NCI-H128 (cell line): ENCODE results near the gene SAFB.

Source experiments
- DNase-seq: peaks from one replicate; lab custom pipeline; 2025; ENCODE audit not compliant: unreplicated experiment; lab: John Stamatoyannopoulos, UW

SAFB gene

GRCh38 chr19:5664515-5664914, 41.6 kb downstream of the SAFB start:
- DNase-seq, result no peak

DNA sequence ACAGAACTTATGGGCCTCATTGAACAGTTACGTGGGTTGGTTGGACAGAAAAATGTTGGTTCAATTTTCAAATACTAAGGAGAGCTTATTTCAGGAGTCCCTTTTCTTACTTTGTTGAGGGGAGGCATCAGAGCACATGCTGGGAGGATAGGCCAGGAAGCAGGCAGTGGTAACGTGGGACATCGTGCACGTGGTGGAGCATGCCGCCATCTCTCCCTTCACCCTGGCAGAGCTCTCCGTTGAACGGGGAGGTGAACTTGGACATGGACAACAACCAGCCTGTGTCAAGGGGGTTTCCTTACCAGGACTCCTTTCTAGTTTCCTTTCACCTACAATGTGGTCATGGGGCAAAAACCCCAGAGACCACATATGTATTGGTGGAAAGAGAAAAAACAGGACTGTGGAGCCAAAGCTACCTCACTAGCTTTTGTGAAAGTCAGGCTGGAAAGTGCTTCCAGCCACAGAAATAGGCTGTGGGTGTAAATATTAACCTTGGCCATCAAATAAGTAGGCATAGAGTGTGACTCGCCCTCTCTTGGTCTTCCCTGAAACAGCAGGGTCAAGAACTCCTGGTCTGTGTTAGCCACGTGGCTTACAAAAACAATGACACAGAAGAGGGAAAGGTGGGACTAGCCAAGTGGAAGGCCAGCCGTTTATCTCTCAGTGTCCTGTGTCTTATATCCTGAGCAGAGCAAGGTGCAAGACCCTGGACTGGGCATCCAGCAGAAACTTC, 43.1 kb downstream of the SAFB start:
- DNase-seq, result no peak

GRCh38 chr19:5666921-5667610, 44.2 kb downstream of the SAFB start:
- DNase-seq, result no peak

GRCh38 chr19:5667751-5668271, 44.9 kb downstream of the SAFB start:
- no peak for DNase-seq

DNA sequence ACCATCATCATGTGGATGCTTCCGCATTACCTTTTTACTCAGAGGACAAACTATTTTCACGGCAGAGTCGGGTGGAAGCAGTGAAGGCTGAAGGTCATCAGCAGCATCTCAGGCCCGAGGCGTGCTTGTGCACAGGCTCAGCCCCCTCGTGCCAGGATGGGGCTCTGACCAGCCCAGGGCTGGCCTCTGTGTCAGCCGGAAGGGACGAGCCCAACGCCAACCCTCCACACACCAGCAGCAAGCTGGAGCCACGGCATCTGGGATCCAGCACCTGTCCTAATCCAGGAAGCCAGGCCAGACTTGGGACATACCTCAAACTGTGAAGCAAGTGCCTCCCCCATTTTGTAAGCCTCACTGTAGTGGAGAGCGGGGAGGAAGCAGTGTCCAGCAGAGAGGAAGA, 46.3 kb downstream of the SAFB start:
- DNase-seq, result no peak

DNA sequence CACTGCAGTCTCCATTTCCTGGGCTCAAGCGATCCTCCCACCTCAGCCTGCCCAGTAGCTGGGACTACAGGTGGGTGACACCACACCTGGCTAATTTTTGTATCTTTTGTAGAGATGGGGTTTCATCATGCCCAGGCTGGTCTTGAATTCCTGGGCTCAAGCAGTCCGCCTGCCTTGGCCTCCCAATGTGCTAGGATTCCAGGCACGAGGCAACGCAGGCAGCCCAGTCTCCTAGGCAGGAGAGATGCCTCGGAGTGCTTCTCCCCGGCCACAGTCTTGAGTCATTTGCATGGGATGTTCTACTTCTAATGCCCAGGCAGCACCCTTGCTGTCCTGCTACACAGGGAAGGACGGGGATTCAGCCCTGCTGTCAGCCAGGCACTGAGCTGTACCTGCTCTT, 48.7 kb downstream of the SAFB start:
- no peak for DNase-seq

DNA sequence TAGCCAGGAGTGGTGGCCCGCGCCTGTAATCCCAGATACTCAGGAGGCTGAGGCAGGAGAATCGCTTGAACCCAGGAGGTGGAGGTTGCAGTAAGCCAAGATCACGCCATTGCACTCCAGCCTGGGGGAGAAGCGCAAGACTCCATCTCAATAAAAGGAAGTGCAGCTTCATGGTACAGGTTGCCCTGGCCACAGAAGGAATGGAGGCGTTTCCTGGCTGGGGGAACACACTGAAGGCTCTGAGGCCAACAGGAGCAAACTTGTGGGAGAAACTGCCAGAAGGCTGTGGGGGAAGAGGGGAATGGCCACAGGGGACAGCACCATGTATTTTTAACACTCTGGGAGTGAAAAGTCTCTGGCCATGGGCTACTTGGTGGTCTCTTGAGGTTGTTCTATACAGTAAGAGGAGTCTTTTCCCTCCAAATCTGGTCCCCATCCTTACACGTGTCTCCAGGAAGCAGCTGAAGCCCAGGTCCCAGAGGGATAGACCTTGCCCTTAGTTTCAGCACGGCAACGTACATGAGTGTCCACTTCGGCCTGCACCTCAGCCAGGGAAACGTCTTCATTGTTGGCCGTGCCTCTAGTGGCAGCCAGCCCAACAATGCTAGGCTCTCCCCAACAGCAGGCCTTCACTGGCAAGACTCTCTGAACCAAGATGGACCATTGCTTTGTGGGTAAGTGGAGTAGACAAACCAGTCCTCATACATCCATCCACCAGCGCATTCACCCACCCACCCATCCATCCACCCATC, 50.0 kb downstream of the SAFB start:
- no peak for DNase-seq

DNA sequence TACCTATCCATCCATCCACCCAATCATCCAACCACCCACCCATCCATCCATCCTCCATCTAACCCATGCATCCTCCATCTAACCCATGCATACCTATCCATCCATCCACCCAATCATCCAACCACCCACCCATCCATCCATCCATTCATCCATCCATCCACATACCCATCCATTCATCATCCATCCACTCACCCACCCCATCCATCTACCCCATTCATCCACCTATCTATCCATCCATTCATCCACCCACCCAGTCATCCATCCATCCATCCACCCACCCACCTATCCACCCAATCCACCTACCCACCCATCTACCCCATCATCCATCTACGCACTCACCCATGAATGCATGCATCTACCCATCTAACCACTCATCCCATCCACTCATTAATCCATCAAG, 50.9 kb downstream of the SAFB start:
- DNase-seq, result no peak

GRCh38 chr19:5674714-5675113, 51.8 kb downstream of the SAFB start:
- DNase-seq, result no peak

DNA sequence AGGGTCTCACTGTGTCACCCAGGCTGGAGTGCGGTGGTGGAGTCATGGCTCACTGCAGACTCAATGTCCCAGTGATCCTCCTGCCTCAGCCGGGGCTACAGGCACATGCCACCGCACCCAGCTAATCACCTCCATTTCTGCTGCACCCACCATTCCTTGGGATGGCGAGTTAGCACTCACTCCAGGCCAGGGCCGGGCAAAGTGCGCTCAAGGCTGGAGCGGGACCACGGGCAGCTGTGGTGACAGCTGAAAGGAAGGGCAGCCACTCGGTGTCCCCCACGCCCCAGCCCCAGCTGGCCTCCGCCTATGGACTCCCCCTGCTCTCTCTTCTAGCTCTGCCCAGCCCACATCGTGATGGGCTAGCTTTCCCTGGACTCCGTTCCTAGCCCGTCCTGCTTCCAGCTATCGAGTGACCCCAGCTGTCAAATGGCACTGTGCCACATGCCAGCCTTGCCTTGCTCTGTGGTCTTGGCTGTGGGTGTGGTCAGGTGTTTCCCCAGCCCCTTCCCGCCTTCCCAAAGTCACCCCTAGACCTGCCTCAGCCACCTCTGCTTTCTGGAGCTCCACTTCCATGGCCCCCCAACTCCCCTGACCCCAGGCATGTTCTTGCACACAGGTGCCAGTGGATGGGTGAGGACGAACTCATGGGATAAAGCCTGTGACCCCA, 53.4 kb downstream of the SAFB start:
- no peak for DNase-seq

DNA sequence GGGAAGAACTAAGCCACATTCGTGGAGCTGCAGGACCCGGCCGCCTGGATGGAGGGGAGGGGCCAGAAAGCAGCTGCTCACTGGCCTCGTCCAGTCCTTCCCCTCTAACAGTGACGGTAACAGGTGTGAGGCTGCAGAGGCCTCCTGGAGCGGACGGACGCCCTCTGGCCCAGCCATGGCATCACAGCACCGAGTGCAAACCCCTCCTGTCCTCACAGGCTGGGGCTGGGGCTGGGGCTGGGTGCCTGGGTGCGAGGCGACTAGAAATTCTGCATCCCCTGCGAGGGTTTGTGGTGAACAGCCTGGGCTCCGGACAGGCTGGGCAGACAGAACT, 53.9 kb downstream of the SAFB start:
- DNase-seq, result no peak

- DNase-seq, result no peak
Measured at GRCh38 chr19:5677136-5677535, 54.3 kb downstream of the SAFB start.

DNA sequence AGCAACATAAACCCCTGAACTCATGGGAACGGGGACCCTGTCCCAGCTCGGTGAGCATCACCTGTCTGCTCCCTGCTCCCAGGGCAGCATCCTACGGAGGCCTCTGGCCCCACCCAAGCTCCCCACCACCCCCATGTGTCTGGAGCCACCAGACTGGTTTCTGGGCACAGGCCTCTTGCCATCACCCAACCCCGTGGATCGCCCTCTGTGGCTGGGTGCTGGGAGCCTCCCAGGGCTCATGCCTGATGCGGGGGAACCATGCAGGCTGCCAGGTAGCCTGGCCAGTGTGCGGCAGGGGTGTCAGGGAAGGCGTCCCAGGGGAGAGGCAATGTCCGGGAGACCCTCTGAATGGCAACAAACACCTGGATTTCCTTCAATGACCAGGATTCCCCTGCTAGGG, 54.7 kb downstream of the SAFB start:
- no peak for DNase-seq

- no peak for DNase-seq
Measured at GRCh38 chr19:5678071-5678718, 55.3 kb downstream of the SAFB start.

DNA sequence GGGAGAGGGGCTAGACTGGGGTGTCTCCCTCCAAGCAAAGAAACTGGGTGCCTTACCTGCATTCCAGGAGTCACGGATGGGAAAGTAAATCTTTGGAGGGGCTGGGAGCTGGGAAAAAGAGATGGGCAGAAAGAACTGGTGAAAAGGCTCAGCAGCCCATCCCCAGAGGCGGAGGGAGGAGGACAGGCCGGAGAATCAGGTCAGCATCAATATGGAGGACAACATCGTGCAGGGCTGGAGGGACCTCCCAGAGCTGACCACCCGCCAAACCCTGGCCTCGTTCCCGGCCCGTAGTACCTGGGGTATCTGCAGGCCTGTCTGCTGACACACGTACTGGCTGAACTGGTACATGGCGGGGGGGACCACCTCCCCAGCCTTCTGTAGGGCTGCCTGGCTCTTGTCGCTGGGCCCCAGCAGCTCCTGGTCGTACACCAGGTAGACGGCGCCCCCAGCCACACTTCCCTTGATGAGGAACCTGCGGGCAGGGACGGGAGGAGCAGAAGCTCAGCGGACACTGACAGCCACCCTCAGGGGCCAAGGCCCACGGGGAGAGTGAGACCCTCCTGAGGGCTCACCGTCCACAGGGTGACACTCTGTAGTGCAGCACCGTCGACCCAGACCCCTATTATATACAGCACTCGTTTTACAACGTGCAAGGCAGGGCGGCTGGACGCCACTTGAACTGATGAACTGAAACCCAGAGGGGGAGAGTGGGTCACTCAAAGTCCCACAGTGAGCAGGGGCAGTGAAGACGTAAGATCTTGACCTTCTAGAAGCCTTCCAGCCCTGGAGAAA, 56.6 kb downstream of the SAFB start:
- DNase-seq, result no peak

DNA sequence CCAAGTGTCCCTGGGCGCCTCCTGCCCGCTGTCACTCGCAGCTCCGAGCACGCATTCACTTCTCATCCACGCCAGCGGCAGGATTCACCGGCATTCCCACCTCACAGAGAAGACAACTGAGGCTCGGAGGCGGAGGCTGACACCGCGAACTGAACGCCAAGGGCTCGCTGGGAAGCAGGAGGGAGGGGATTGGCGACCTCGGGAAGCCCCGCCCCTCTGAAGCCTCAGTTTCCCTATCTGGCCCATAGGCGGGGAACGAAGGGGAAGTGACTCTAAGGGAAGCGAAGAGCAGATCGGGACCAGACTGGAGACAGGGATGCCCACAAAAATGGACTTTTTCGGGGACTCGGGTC, 57.2 kb downstream of the SAFB start:
- DNase-seq, result no peak

- DNase-seq, result peak; percentile 96
Measured at GRCh38 chr19:5680437-5681368, 57.8 kb downstream of the SAFB start, which contains the start of the genes HSD11B1L and MICOS13. Gene HSD11B1L (plus strand): TSS chr19:5681027. CDS start chr19:5684833, 3,806 bp downstream. Gene MICOS13 (minus strand): TSS chr19:5680516. CDS start chr19:5680486, 30 bp downstream.

DNA sequence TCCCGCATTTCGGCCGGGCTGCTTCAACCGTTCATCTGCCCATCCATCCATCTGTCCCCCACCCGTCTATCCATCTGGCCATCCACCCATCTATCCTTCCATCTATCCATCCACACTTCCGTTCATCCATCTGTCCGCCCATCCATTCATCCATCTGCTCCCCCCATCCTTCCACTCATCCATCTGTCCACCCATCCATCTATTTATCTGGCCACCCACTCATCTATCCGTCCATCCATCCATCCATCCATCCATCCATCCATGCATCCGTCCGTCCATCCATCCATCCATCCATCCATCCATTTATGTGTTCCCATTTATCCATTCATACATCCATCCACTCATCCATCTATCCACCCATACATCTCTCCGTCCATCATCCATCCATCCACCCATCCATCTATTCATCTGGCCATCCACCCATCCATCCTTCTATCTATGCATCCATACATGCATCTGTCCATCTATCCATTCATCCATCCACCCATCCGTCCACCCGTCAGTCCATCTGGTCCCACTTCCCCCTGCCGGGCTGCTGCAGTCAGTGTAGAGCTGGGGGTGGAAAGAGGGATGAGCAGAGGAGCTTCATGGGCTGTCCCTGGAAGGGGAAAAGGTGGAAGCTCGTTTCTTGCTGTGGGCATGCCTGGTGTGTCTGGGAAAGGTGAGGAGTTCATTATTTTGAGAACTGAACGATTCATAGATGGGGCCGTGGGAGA, 58.7 kb downstream of the SAFB start:
- no peak for DNase-seq
